Chondrocyte (in vitro differentiated cells): ENCODE results near the gene ZNF526. TPM values are rescaled to one million over a fixed set of nuclear protein-coding genes. Genes with fewer than 3 reads are reported as not detected.

Experiments used
- DNase-seq: peaks from one replicate; pipeline ENCODE4 v3.0.0; 2021; ENCODE audit warnings: mixed read lengths, low spot score
- H3K27ac Mint-ChIP-seq: one replicate; pipeline ENCODE4 v1.8.0; 2021; ENCODE audit warnings: mild to moderate bottlenecking, moderate library complexity, mixed read lengths; ENCODE audit not compliant: unreplicated experiment
- H3K27me3 Mint-ChIP-seq: 2 replicates; pipeline ENCODE4 v1.8.0; 2021; ENCODE audit warnings: low read depth, mixed read lengths
- H3K36me3 Mint-ChIP-seq: 2 replicates; pipeline ENCODE4 v1.8.0; 2021; ENCODE audit warnings: low read depth, mixed read lengths
- H3K4me1 Mint-ChIP-seq: 2 replicates; pipeline ENCODE4 v1.8.0; 2021; ENCODE audit warnings: low read depth, mild to moderate bottlenecking, mixed read lengths
- H3K4me3 Mint-ChIP-seq: one replicate; pipeline ENCODE4 v1.8.0; 2021; ENCODE audit warnings: mild to moderate bottlenecking, moderate library complexity, mixed read lengths; ENCODE audit not compliant: unreplicated experiment
- H3K9me3 Mint-ChIP-seq: 2 replicates; pipeline ENCODE4 v1.8.0; 2021; ENCODE audit warnings: low read depth, mixed read lengths
- total RNA-seq: library from RNA; stranded (reverse); gene quantifications from 3 replicates; pipeline ENCODE4 v1.2.1, GENCODE V29; 2021
- TF ChIP-seq, protein P1 (sequence below): fragments of 200-600 bp; sonication (generic); IDR thresholded peaks from 2 replicates; pipeline ENCODE4 v1.5.0; 2021; ENCODE audit warnings: antibody characterized with exemption, mild to moderate bottlenecking, moderate library complexity

The ZNF526 gene
- total RNA-seq, 1 donor from 2014 or later, result 16.6 TPM

DNA sequence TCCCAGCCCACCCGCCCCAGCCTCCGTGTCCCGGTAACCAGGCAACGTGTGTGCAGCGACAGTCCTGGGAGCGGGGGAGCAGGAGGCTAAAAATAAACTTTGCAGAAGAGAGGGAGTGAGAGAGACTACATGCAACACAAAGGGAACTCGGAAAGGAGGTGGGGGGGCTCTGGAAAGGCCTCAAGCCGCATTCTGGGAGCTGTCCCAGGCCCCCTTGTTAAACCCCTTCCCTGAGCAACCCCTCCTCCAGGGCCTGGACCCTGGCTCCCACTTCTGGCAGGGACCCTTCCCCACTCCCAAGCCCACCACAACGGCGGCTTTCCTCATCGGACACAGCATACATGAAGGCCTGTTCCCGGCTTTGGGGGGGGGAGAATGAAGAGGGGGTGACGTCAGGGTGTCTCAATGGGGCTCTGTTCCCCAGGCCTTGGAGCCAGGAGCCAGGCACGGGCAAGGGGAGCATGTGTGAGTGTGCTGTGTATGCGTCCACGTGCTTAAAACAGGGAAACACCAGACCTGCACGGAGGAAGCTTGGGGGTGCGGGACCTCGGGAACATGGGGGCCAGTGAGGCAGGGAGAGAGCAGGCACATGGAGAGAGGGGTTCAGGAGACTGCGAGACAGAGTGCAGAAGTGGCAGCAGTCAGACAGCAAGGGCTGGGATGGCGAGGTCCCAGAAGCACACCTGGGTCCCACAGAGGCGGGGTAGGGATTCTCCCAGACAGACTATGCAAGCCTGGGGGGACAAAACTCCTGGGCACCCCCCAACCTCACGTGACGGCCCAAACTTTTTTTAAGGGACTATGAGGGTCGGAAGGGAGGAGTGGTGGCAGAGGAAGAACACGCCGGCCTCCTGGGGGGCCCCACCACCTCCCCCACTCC is 32.5 kb downstream of the ZNF526 start:
- no peak for DNase-seq
- peaks cover 4% of the 10 kb centered on the region for H3K36me3 Mint-ChIP-seq

DNA sequence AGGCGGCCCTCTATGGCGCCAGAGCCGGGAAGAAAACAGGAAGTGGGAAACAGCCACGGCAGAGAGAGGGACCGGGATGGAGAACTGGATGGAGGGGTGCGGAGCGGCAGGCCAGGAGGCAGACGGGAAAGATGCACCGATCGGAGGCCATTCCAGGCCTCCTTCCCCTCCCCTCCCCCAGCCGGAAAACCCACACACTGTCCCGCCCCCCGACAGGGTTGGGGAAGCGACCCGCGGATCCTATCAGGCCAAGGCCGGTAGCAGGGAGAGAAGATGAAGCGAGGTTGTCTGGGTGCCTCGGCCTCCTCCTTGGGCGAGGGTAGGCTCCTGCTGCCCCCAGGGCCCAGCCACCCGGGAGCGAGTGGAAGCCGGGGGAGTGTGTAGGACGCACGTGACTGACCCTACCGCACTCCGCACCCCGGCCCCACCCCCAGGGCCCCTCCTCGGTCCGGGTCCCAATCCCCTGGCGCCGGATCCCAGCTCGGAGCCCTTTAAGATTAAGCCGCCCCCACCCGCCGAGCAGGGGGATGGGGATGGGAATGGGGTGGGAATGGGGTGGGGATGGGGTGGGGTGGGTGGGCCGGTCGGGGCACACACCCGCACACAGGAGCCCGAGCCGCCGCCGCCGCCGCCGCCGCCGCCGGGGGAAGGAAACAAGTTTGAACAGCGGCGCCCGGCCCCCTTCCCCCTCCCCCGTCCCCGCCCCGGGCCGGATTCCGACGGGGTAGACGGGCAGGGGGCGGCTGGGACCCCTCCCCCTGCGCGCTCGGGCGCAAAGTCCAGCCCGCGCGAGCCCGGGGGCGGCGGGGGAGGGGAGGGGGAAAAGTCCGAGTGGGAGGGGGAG is 33.4 kb downstream of the ZNF526 start:
- Mint-ChIP-seq H3K9me3 (no peaks in the 10 kb centered on the region), H3K27me3 (no peaks in the 10 kb centered on the region), H3K27ac (peak overlapping the region; percentile 99), H3K4me1 (peaks cover 43% of the 10 kb centered on the region), H3K36me3 (peaks cover 4% of the 10 kb centered on the region), H3K4me3 (peak overlapping the region; percentile 97)
- no peak for DNase-seq
- TF ChIP-seq, protein P1, sequence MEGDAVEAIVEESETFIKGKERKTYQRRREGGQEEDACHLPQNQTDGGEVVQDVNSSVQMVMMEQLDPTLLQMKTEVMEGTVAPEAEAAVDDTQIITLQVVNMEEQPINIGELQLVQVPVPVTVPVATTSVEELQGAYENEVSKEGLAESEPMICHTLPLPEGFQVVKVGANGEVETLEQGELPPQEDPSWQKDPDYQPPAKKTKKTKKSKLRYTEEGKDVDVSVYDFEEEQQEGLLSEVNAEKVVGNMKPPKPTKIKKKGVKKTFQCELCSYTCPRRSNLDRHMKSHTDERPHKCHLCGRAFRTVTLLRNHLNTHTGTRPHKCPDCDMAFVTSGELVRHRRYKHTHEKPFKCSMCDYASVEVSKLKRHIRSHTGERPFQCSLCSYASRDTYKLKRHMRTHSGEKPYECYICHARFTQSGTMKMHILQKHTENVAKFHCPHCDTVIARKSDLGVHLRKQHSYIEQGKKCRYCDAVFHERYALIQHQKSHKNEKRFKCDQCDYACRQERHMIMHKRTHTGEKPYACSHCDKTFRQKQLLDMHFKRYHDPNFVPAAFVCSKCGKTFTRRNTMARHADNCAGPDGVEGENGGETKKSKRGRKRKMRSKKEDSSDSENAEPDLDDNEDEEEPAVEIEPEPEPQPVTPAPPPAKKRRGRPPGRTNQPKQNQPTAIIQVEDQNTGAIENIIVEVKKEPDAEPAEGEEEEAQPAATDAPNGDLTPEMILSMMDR, result no peak

More for the DNA sequence above, 32.5 kb downstream of the ZNF526 start:
- H3K9me3 Mint-ChIP-seq, result no peaks in the 10 kb centered on the region
- peak overlapping the region; percentile 99 for H3K27ac Mint-ChIP-seq
- H3K27me3 Mint-ChIP-seq, result no peaks in the 10 kb centered on the region
- TF ChIP-seq, protein P1, result no peak
- peaks cover 43% of the 10 kb centered on the region for H3K4me1 Mint-ChIP-seq
- peak overlapping the region; percentile 97 for H3K4me3 Mint-ChIP-seq

DNA sequence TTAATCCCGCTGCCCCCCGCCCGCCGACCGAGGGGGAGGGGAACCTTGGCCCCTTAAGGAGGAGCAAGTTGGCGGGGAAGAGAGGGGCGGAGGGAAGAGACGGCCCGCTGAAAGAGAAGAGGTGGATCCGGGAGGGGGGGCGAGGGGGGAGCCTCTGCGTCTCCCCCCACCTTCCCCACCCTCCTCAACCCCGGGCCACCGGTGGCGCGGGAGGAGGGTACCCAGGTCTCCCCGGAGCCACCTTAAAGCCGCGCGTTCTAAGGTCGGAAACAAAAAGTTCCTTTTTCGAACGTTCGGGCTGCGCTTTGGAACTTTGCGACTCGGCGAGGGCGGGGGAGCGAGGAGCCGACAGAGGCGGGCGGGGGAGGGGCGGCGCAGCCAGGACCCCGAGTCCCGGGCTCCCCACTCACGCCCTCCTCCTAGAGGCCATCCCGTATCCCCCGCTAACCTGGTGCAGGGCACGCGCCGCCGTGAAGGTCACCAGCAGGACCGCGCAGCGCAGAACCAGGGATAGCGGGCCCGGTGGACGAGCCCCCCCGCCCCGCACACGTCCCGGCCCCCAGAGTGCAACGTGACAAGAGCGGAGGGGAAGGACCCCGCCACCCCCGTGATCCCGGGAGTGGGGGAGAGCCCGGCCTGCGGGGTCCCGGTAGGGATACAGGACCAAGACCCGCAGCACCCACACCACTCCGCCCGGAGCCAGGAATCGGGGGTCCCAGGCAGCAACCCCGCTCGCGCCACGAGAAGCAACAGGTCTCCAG is 34.2 kb downstream of the ZNF526 start:
- no peaks in the 10 kb centered on the region for H3K9me3 Mint-ChIP-seq
- no peaks in the 10 kb centered on the region for H3K27me3 Mint-ChIP-seq
- peaks cover 4% of the 10 kb centered on the region for H3K36me3 Mint-ChIP-seq
- H3K4me1 Mint-ChIP-seq, result peaks cover 43% of the 10 kb centered on the region
- DNase-seq, result no peak
- TF ChIP-seq, protein P1, result peak; percentile 24
- H3K4me3 Mint-ChIP-seq, result peak overlapping the region; percentile 74
- peak overlapping the region; percentile 27 for H3K27ac Mint-ChIP-seq

DNA sequence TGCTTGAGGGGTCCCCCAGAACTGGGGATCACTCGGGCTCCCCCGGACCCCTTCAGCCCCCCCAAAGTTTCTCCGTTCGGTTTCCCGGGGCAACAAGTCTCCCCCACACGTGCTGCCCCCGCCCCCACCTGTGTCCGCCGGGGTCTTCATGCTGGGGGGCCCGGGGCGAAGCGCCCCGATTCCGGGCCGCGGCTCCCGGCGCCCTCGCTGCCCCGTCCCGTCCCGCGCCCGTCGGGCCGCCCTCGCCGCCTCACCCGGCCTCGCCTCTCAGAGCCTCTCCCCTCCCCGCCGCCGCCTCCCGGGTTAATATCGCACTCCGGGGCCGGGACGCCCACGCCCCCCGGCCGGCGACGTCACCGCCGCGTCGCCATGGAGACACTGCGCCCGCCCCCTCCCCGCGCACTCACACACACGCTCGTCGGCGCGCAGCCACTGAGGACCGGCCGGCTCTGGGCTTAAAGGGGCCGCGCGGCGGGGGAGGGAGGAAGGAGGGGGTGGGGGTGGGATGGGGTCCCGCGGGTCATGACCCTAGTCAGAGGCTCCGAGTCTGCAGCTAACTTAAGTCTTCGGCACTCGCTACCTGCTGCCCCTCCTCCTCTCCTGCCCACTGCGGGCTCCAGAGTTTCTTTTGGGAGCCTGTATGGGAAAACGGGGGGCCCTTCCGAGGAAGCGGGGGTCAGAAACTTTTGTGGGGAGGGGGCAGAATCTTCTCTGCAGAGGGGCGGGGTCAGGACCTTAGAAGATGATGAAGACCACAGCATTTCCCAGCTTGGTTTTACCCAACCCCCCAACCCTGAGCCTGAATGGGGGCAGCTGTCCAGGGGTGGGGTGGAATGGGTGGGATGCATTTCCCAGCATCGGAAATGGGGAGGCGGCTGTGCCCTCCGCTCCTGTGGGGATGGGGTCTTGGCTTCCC is 35.0 kb downstream of the ZNF526 start, which contains the start of gene ERF:
Gene ERF (minus strand): TSS at position 279 of the 916 bp plus-strand sequence. CDS start 129 bp downstream, at position 150.
- Mint-ChIP-seq H3K27me3 (no peaks in the 10 kb centered on the region), H3K4me1 (peaks cover 39% of the 10 kb centered on the region), H3K4me3 (peak within 1 kb of the TSS; percentile 74), H3K36me3 (peaks cover 2% of the 10 kb centered on the region), H3K27ac (peak within 1 kb of the TSS; percentile 94), H3K9me3 (no peaks in the 10 kb centered on the region)
- DNase-seq, result no peak
- TF ChIP-seq, protein P1, result no peak
